Lower leg skin (tissue), 3 donors: ENCODE measurements around the gene FAM50B.

Experiments
- CTCF ChIP-seq, 3 donors: fragments of 450-650 bp; IDR thresholded peaks; one replicate each; pipeline ENCODE4 v1.5.1; 2016; ENCODE audit warnings: antibody characterized with exemption in 3 of 3, mild to moderate bottlenecking in 3 of 3, moderate library complexity in 2 of 3
- POLR2A ChIP-seq, 2 donors: fragments of 450-650 bp; IDR thresholded peaks; one replicate each; pipeline ENCODE4 v1.6.1; 2016 to 2017; ENCODE audit warnings: antibody characterized with exemption in 2 of 2, mild to moderate bottlenecking in 1 of 2, moderate library complexity in 1 of 2

- TF ChIP-seq CTCF (IDR thresholded peaks at IDR 0.05) (no peak), POLR2A (IDR thresholded peaks at IDR 0.05) (no peak)
Measured at GRCh38 chr6:3851839-3852238, 2.7 kb downstream of the FAM50B start.
